GM21825 (cell line): ENCODE data around the gene C9orf43.
"Not testable (repeated sequence)": the region's sequence is repeated elsewhere in the genome, so short reads cannot be mapped to it uniquely, and the experiment has no call there.

Source experiments
- ATAC-seq: cut with Tn5 transposase; IDR thresholded peaks from one replicate; pipeline ENCODE4 v1.9.1; 2021; ENCODE audit warnings: mild to moderate bottlenecking, moderate library complexity; ENCODE audit not compliant: unreplicated experiment

Gene C9orf43

GRCh38 chr9:113409883-113410206 lies 702 bp upstream of the C9orf43 start:
- no peak for ATAC-seq

GRCh38 chr9:113416149-113416721 lies 5.7 kb downstream of the C9orf43 start:
- peak; percentile 94 for ATAC-seq

GRCh38 chr9:113417370-113417769 lies 6.8 kb downstream of the C9orf43 start:
- no peak for ATAC-seq

- no peak for ATAC-seq
Measured at GRCh38 chr9:113421726-113422125, 11.2 kb downstream of the C9orf43 start.

GRCh38 chr9:113425072-113425471 lies 14.5 kb downstream of the C9orf43 start:
- no peak for ATAC-seq

GRCh38 chr9:113426701-113427100 lies 16.2 kb downstream of the C9orf43 start:
- no peak for ATAC-seq

- ATAC-seq: no peak
Measured at GRCh38 chr9:113427629-113428028, 17.1 kb downstream of the C9orf43 start.

- ATAC-seq: no peak
Measured at GRCh38 chr9:113428062-113428615, 17.6 kb downstream of the C9orf43 start.

- ATAC-seq: no peak
Measured at GRCh38 chr9:113431191-113431590, 20.6 kb downstream of the C9orf43 start.

- ATAC-seq: no peak
Measured at GRCh38 chr9:113436728-113437515, 26.4 kb downstream of the C9orf43 start.

GRCh38 chr9:113437716-113438115 lies 27.2 kb downstream of the C9orf43 start:
- not testable (repeated sequence) for ATAC-seq

- ATAC-seq: no peak
Measured at GRCh38 chr9:113444736-113445135, 34.2 kb downstream of the C9orf43 start.

GRCh38 chr9:113446323-113446740 lies 35.8 kb downstream of the C9orf43 start:
- no peak for ATAC-seq

- ATAC-seq: no peak
Measured at GRCh38 chr9:113449376-113449775, 38.8 kb downstream of the C9orf43 start.

- no peak for ATAC-seq
Measured at GRCh38 chr9:113452113-113452605, 41.6 kb downstream of the C9orf43 start.

- no peak for ATAC-seq
Measured at GRCh38 chr9:113454914-113455761, 44.6 kb downstream of the C9orf43 start.

GRCh38 chr9:113456235-113456634 lies 45.7 kb downstream of the C9orf43 start:
- ATAC-seq: no peak

- ATAC-seq: no peak
Measured at GRCh38 chr9:113461285-113461684, 50.7 kb downstream of the C9orf43 start.

GRCh38 chr9:113461943-113462342 lies 51.4 kb downstream of the C9orf43 start:
- ATAC-seq: no peak

- ATAC-seq: no peak
Measured at GRCh38 chr9:113462781-113463286, 52.3 kb downstream of the C9orf43 start.
